ENCODE data around the gene BBS9. TPM values are rescaled to one million over a fixed set of nuclear protein-coding genes. Genes with fewer than 3 reads are reported as not detected.

The BBS9 gene
- total RNA-seq, 1 experiment from 2014 or later = 26.4 TPM

- no peaks in the 10 kb centered on the region for H3K9me3 Mint-ChIP-seq
- no peaks in the 10 kb centered on the region for H4K20me1 ChIP-seq (ENCODE audit: control insufficient read depth, insufficient read depth, insufficient read length)
- H2BK20ac ChIP-seq (ENCODE audit: low read depth, low read length, poor library complexity, severe bottlenecking) = no peak overlapping the region
- no peaks in the 10 kb centered on the region for H3K27me3 ChIP-seq (ENCODE audit: insufficient read depth, low read length)
- H3K79me2 ChIP-seq (ENCODE audit: insufficient read depth, low read length) = no peaks in the 10 kb centered on the region
- H3K56ac ChIP-seq (ENCODE audit: insufficient read length, low read depth, low read length) = no peak overlapping the region
- no peak overlapping the region for H3T11ph ChIP-seq (ENCODE audit: low read length)
- H3K36me3 Mint-ChIP-seq (ENCODE audit: insufficient read depth in 1 of 3, low read depth in 3 of 3) = no peaks in the 10 kb centered on the region
- no peak overlapping the region for H3K14ac ChIP-seq (ENCODE audit: insufficient read depth, low read length)
- no peaks in the 10 kb centered on the region for H3K9me3 ChIP-seq (ENCODE audit: control insufficient read depth, low read depth, low read length)
- H3K79me1 ChIP-seq (ENCODE audit: insufficient read depth, low read depth, low read length, poor library complexity, severe bottlenecking) = no peaks in the 10 kb centered on the region
- H3K4me2 ChIP-seq (ENCODE audit: insufficient read depth, insufficient read length, low read length) = no peak overlapping the region
- no peak overlapping the region for H3K4ac ChIP-seq (ENCODE audit: low read depth, low read length)
- H3K18ac ChIP-seq (ENCODE audit: insufficient read length, low read depth, low read length) = no peak overlapping the region
- no peak overlapping the region for H3K9ac ChIP-seq (ENCODE audit: extremely low read depth, insufficient read length, low read length)
- no peak overlapping the region for H3K23ac ChIP-seq (ENCODE audit: insufficient read length, low read depth, low read length)
- no peaks in the 10 kb centered on the region for H3K4me1 ChIP-seq (ENCODE audit: insufficient read depth, low read length)
- no peak overlapping the region for H2AFZ ChIP-seq (ENCODE audit: low read length)
- H3K4me1 Mint-ChIP-seq = peaks cover 0 to 6% of the 10 kb centered on the region in 2 experiments; a peak in 2 of 4 replicates
- H4K91ac ChIP-seq (ENCODE audit: insufficient read length, low read depth, low read length) = no peak overlapping the region
- no peak overlapping the region for H2BK12ac ChIP-seq (ENCODE audit: insufficient read length, low read depth, low read length)
- no peak overlapping the region for H4K8ac ChIP-seq (replicated peaks; ENCODE audit: insufficient read length, low read depth, low read length)
- H4K5ac ChIP-seq (ENCODE audit: insufficient read length, low read depth, low read length) = no peak overlapping the region
- H2BK5ac ChIP-seq (ENCODE audit: insufficient read length, low read length) = no peak overlapping the region
- TF ChIP-seq, protein P1, sequence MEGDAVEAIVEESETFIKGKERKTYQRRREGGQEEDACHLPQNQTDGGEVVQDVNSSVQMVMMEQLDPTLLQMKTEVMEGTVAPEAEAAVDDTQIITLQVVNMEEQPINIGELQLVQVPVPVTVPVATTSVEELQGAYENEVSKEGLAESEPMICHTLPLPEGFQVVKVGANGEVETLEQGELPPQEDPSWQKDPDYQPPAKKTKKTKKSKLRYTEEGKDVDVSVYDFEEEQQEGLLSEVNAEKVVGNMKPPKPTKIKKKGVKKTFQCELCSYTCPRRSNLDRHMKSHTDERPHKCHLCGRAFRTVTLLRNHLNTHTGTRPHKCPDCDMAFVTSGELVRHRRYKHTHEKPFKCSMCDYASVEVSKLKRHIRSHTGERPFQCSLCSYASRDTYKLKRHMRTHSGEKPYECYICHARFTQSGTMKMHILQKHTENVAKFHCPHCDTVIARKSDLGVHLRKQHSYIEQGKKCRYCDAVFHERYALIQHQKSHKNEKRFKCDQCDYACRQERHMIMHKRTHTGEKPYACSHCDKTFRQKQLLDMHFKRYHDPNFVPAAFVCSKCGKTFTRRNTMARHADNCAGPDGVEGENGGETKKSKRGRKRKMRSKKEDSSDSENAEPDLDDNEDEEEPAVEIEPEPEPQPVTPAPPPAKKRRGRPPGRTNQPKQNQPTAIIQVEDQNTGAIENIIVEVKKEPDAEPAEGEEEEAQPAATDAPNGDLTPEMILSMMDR (conservative IDR thresholded peaks at IDR 0.05) = no peak
- no peak overlapping the region for H3K4me3 Mint-ChIP-seq
- no peaks in the 10 kb centered on the region for H3K23me2 ChIP-seq (ENCODE audit: insufficient read length, low read depth, low read length, poor library complexity, severe bottlenecking)
- no peak for DNase-seq
- H3K27ac ChIP-seq (ENCODE audit: insufficient read length, low read depth, low read length) = no peak overlapping the region
- no peak overlapping the region for H2BK120ac ChIP-seq (ENCODE audit: low read depth, low read length, poor library complexity, severe bottlenecking)
- no peak overlapping the region for H2BK15ac ChIP-seq (ENCODE audit: low read depth, low read length)
- H2AK5ac ChIP-seq (ENCODE audit: insufficient read length, low read length) = no peak overlapping the region
- WGBS (ENCODE audit: extremely low coverage, insufficient read length, low lambda C conversion rate) = no CpG with 5 or more reads among the region's 5 CpGs
- no peak overlapping the region for H3K27ac Mint-ChIP-seq
- H3K27me3 Mint-ChIP-seq (ENCODE audit: low read depth) = no peaks in the 10 kb centered on the region; the same call in 1 of the 2 replicates
Observed at GRCh38 chr7:33425395-33425794, 296.0 kb downstream of the BBS9 start.
